Sigmoid colon (tissue), 7 donors: ENCODE measurements around the gene TFAM. TPM values are rescaled to one million over a fixed set of nuclear protein-coding genes. Genes with fewer than 3 reads are reported as not detected.

ENCODE experiments used
- DNase-seq: peaks from one replicate; pipeline ENCODE4 v3.0.0-alpha.2; 2019
- H3K27ac ChIP-seq, 4 donors: fragments of 200-600 bp; sonication (generic); one replicate each; pipeline ENCODE4 v1.5.1; 2016 to 2019; ENCODE audit warnings: mild to moderate bottlenecking in 1 of 4
- H3K27me3 ChIP-seq, 3 donors: fragments of 200-600 bp; sonication (generic); one replicate each; pipeline ENCODE4 v1.5.1; 2019; ENCODE audit warnings: mild to moderate bottlenecking in 1 of 3
- H3K36me3 ChIP-seq, 4 donors: fragments of 200-600 bp; sonication (generic); one replicate each; pipeline ENCODE4 v1.5.1; 2016 to 2019
- H3K4me1 ChIP-seq, 4 donors: fragments of 200-600 bp; sonication (generic); one replicate each; pipeline ENCODE4 v1.5.1; 2017 to 2019
- H3K4me3 ChIP-seq, 4 donors: fragments of 200-600 bp; sonication (generic); one replicate each; pipeline ENCODE4 v1.5.1; 2017 to 2019; ENCODE audit warnings: mild to moderate bottlenecking in 2 of 4, moderate library complexity in 1 of 4
- H3K9me3 ChIP-seq, 4 donors: fragments of 200-600 bp in 3 of 4; sonication (generic) in 3 of 4; one replicate each; pipeline versions ENCODE4 v1.5.1 to v1.6.1; 2013 to 2019
- CTCF ChIP-seq, 4 experiments: fragments of 450-650 bp in 3 of 4; fragments of 200-600 bp in 1 of 4; IDR thresholded peaks; one replicate each; pipeline ENCODE4 v1.5.1; 2016 to 2019; ENCODE audit warnings: antibody characterized with exemption in 4 of 4, mild to moderate bottlenecking in 3 of 4, moderate library complexity in 2 of 4
- EP300 ChIP-seq, 4 donors: sonication (generic); formaldehyde crosslinking; IDR thresholded peaks; one replicate each; pipeline ENCODE4 v1.6.1; 2017; ENCODE audit warnings: antibody characterized with exemption in 4 of 4
- POLR2A ChIP-seq, 2 donors: fragments of 450-650 bp; IDR thresholded peaks; one replicate each; pipeline ENCODE4 v1.6.1; 2016; ENCODE audit warnings: antibody characterized with exemption in 2 of 2, mild to moderate bottlenecking in 2 of 2, moderate library complexity in 2 of 2
- POLR2AphosphoS5 ChIP-seq, 4 donors: sonication (generic); formaldehyde crosslinking; IDR thresholded peaks; one replicate each; pipeline ENCODE4 v1.6.1; 2017; ENCODE audit warnings: antibody characterized with exemption in 4 of 4
- WGBS, 2 donors: extraction: QIAGEN DNeasy Blood & Tissue Kit; methylation state at CpG; one replicate each; pipeline ENCODE4 v1.1.7; 2013; 5-methylcytosine and 5-hydroxymethylcytosine counted together
- intact Hi-C: fragments of 100-400 bp; cut with DNase I; formaldehyde crosslinking; loops from one replicate; pipeline ENCODE4 v1.15.1; 2023
- polyA plus RNA-seq, 3 donors: library from polyadenylated mRNA; stranded (reverse); fragments of 200-250 nt; gene quantifications; one replicate each; pipeline ENCODE4 v1.2.3, GENCODE V29; 2013
- total RNA-seq, 4 donors: library from RNA; depleted of rRNA; stranded (reverse); fragments of >200 nt; gene quantifications; one replicate each; pipeline ENCODE4 v1.1.0, GENCODE V29; 2016
- donor health status: healthy with polysubstance abuse.
- donor health status: Bipolar disorder and iron deficiency.
- donor health status: healthy.

The TFAM gene
- total and polyA plus RNA-seq, 7 donors: 10.8 to 27.1 (median 22.2) TPM

- no peaks in the 10 kb centered on the region for H3K27me3 ChIP-seq
- no peaks in the 10 kb centered on the region for H3K4me1 ChIP-seq
- WGBS, 2 donors: 45 to 77% methylated on average over 3 of the region's 3 CpGs
- intact Hi-C loops: no loop called here
- no peak for DNase-seq
- H3K4me3 ChIP-seq: no peak overlapping the region
- H3K36me3 ChIP-seq: no peaks in the 10 kb centered on the region
- H3K9me3 ChIP-seq: no peaks in the 10 kb centered on the region
- TF ChIP-seq POLR2A (IDR thresholded peaks at IDR 0.05) (no peak), CTCF (IDR thresholded peaks at IDR 0.05) (no peak), POLR2AphosphoS5 (IDR thresholded peaks at IDR 0.05) (no peak), EP300 (IDR thresholded peaks at IDR 0.05) (no peak)
- no peak overlapping the region for H3K27ac ChIP-seq
Measured at GRCh38 chr10:58444321-58444720, 59.1 kb downstream of the TFAM start.

DNA sequence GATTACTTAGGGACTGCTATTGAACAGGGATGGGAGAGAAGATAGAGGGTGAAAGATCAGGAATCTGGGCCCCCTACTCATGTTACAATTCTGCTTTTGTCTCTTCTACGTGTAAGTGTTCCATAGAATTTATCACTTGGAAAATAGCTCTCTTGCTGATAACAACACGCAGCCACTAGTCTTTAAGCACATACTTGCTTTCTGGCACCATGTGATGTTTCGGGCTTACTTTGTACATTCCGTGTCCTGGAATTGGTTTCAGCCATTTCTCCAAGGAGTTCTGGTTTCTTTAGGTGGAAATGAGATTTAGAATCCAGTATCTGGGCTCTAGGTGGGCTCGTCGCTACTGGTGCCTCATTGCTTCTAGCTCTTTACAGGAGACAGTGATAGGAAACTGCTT lies 59.7 kb downstream of the TFAM start:
- TF ChIP-seq EP300 (IDR thresholded peaks at IDR 0.05) (no peak), CTCF (IDR thresholded peaks at IDR 0.05) (no peak), POLR2AphosphoS5 (IDR thresholded peaks at IDR 0.05) (no peak), POLR2A (IDR thresholded peaks at IDR 0.05) (no peak)
- 78 to 82% methylated on average over 6 of the region's 6 CpGs for WGBS, 2 donors
- Histone ChIP-seq H3K27me3 (no peaks in the 10 kb centered on the region), H3K4me1 (no peaks in the 10 kb centered on the region), H3K4me3 (no peak overlapping the region), H3K9me3 (no peaks in the 10 kb centered on the region), H3K36me3 (no peaks in the 10 kb centered on the region), H3K27ac (no peak overlapping the region)
- intact Hi-C loops: no loop called here
- no peak for DNase-seq

- 97 to 98% methylated on average over 31 of the region's 31 CpGs for WGBS, 2 donors
- DNase-seq: no peak
- Histone ChIP-seq H3K4me1 (no peaks in the 10 kb centered on the region), H3K36me3 (no peaks in the 10 kb centered on the region), H3K9me3 (no peaks in the 10 kb centered on the region), H3K27ac (no peak overlapping the region), H3K27me3 (no peaks in the 10 kb centered on the region), H3K4me3 (no peak overlapping the region)
- intact Hi-C loops: no loop called here
- TF ChIP-seq CTCF (IDR thresholded peaks at IDR 0.05) (no peak), EP300 (IDR thresholded peaks at IDR 0.05) (no peak), POLR2A (IDR thresholded peaks at IDR 0.05) (no peak), POLR2AphosphoS5 (IDR thresholded peaks at IDR 0.05) (no peak)
Measured at GRCh38 chr10:58448121-58448935, 63.1 kb downstream of the TFAM start.

Other genes starting within 250 kb of the TFAM start
- 1 to 10 TPM; 4.6 to 5.6 (median 5.2) TPM for gene IPMK, start 117.5 kb upstream of the TFAM start, total RNA-seq
- gene IPMK, start 117.5 kb upstream of the TFAM start, polyA plus RNA-seq: 1 to 10 TPM; 5.5 to 9.0 (median 6.6) TPM
- 10 to 100 TPM; 22.1 to 34.9 (median 25.9) TPM for gene CISD1, start 116.2 kb upstream of the TFAM start, total RNA-seq
- 10 to 100 TPM; 31.2 to 56.6 (median 41.9) TPM for gene CISD1, start 116.2 kb upstream of the TFAM start, polyA plus RNA-seq
- gene UBE2D1, start 50.4 kb upstream of the TFAM start, total RNA-seq: 10 to 100 TPM; 17.6 to 21.9 (median 20.3) TPM
- 10 to 100 TPM; 11.5 to 21.0 (median 19.2) TPM for gene UBE2D1, start 50.4 kb upstream of the TFAM start, polyA plus RNA-seq
- gene BICC1, start 127.5 kb downstream of the TFAM start, total RNA-seq: 10 to 100 TPM in 3 of 4 donors, 1 to 10 TPM in 1; 7.9 to 17.3 (median 13.7) TPM
- 1 to 10 TPM in 2 of 3 donors, under 1 TPM in 1; 0.46 to 1.8 (median 1.8) TPM for gene BICC1, start 127.5 kb downstream of the TFAM start, polyA plus RNA-seq